ENCODE data around the gene DSCAM. TPM values are rescaled to one million over a fixed set of nuclear protein-coding genes. Genes with fewer than 3 reads are reported as not detected.

DSCAM gene
- total and polyA plus RNA-seq, 2 experiments from 2014 or later = 0.23 to 0.42 TPM

- TF ChIP-seq CTCF (IDR thresholded peaks at IDR 0.05; ENCODE audit: low read depth, low read length) = no peak
- H3K4me1 ChIP-seq (ENCODE audit: low read depth) = no peaks in the 10 kb centered on the region
- H3K27ac ChIP-seq = no peak overlapping the region
- no peak for DNase-seq (ENCODE audit: low read depth in 1 of 2, low spot score in 1 of 2)
- H3K27me3 ChIP-seq = no peaks in the 10 kb centered on the region
- no peaks in the 10 kb centered on the region for H3K36me3 ChIP-seq
- H3K4me3 ChIP-seq = no peak overlapping the region
- H3K9me3 ChIP-seq (ENCODE audit: low read depth) = no peaks in the 10 kb centered on the region
Measured at GRCh38 chr21:40652436-40652835, 194.5 kb downstream of the DSCAM start.

GRCh38 chr21:40647706-40648105 is 199.3 kb downstream of the DSCAM start:
- H3K9me3 ChIP-seq (ENCODE audit: low read depth) = no peaks in the 10 kb centered on the region
- no peaks in the 10 kb centered on the region for H3K4me1 ChIP-seq (ENCODE audit: low read depth)
- H3K27ac ChIP-seq = no peak overlapping the region
- no peak for TF ChIP-seq CTCF (IDR thresholded peaks at IDR 0.05; ENCODE audit: low read depth, low read length)
- H3K4me3 ChIP-seq = no peak overlapping the region
- no peak for DNase-seq (ENCODE audit: low read depth in 1 of 2, low spot score in 1 of 2)
- H3K36me3 ChIP-seq = no peaks in the 10 kb centered on the region
- no peaks in the 10 kb centered on the region for H3K27me3 ChIP-seq

- no peak for TF ChIP-seq CTCF (IDR thresholded peaks at IDR 0.05; ENCODE audit: low read depth, low read length)
- H3K9me3 ChIP-seq (ENCODE audit: low read depth) = no peaks in the 10 kb centered on the region
- no peaks in the 10 kb centered on the region for H3K36me3 ChIP-seq
- H3K27me3 ChIP-seq = no peaks in the 10 kb centered on the region
- no peak for DNase-seq (ENCODE audit: low read depth in 1 of 2, low spot score in 1 of 2)
- no peak overlapping the region for H3K4me3 ChIP-seq
- H3K4me1 ChIP-seq (ENCODE audit: low read depth) = no peaks in the 10 kb centered on the region
- H3K27ac ChIP-seq = no peak overlapping the region
Measured at GRCh38 chr21:40646651-40647050, 200.3 kb downstream of the DSCAM start.

- Histone ChIP-seq H3K4me3 (no peak overlapping the region), H3K27ac (no peak overlapping the region), H3K9me3 (ENCODE audit: low read depth) (no peaks in the 10 kb centered on the region), H3K36me3 (no peaks in the 10 kb centered on the region), H3K4me1 (ENCODE audit: low read depth) (no peaks in the 10 kb centered on the region), H3K27me3 (no peaks in the 10 kb centered on the region)
- no peak for TF ChIP-seq CTCF (IDR thresholded peaks at IDR 0.05; ENCODE audit: low read depth, low read length)
- no peak for DNase-seq (ENCODE audit: low read depth in 1 of 2, low spot score in 1 of 2)
Measured at GRCh38 chr21:40641042-40641441, 205.9 kb downstream of the DSCAM start.

- DNase-seq (ENCODE audit: low read depth in 1 of 2, low spot score in 1 of 2) = no peak
- Histone ChIP-seq H3K27me3 (no peaks in the 10 kb centered on the region), H3K27ac (no peak overlapping the region), H3K4me3 (no peak overlapping the region), H3K4me1 (ENCODE audit: low read depth) (no peaks in the 10 kb centered on the region), H3K9me3 (ENCODE audit: low read depth) (no peaks in the 10 kb centered on the region), H3K36me3 (no peaks in the 10 kb centered on the region)
- no peak for TF ChIP-seq CTCF (IDR thresholded peaks at IDR 0.05; ENCODE audit: low read depth, low read length)
Measured at GRCh38 chr21:40640266-40640789, 206.6 kb downstream of the DSCAM start.
